Chondrocyte (in vitro differentiated cells): ENCODE data around the gene ZNF804A. TPM values are rescaled to one million over a fixed set of nuclear protein-coding genes. Genes with fewer than 3 reads are reported as not detected.
"Not testable (repeated sequence)": the region's sequence is repeated elsewhere in the genome, so short reads cannot be mapped to it uniquely, and the experiment has no call there.

Experiments
- DNase-seq: peaks from one replicate; pipeline ENCODE4 v3.0.0; 2021; ENCODE audit warnings: mixed read lengths, low spot score
- H3K27ac Mint-ChIP-seq: one replicate; pipeline ENCODE4 v1.8.0; 2021; ENCODE audit warnings: mild to moderate bottlenecking, moderate library complexity, mixed read lengths; ENCODE audit not compliant: unreplicated experiment
- H3K27me3 Mint-ChIP-seq: 2 replicates; pipeline ENCODE4 v1.8.0; 2021; ENCODE audit warnings: low read depth, mixed read lengths
- H3K36me3 Mint-ChIP-seq: 2 replicates; pipeline ENCODE4 v1.8.0; 2021; ENCODE audit warnings: low read depth, mixed read lengths
- H3K4me1 Mint-ChIP-seq: 2 replicates; pipeline ENCODE4 v1.8.0; 2021; ENCODE audit warnings: low read depth, mild to moderate bottlenecking, mixed read lengths
- H3K4me3 Mint-ChIP-seq: one replicate; pipeline ENCODE4 v1.8.0; 2021; ENCODE audit warnings: mild to moderate bottlenecking, moderate library complexity, mixed read lengths; ENCODE audit not compliant: unreplicated experiment
- H3K9me3 Mint-ChIP-seq: 2 replicates; pipeline ENCODE4 v1.8.0; 2021; ENCODE audit warnings: low read depth, mixed read lengths
- total RNA-seq: library from RNA; stranded (reverse); gene quantifications from 3 replicates; pipeline ENCODE4 v1.2.1, GENCODE V29; 2021
- TF ChIP-seq, protein P1 (sequence below): fragments of 200-600 bp; sonication (generic); IDR thresholded peaks from 2 replicates; pipeline ENCODE4 v1.5.0; 2021; ENCODE audit warnings: antibody characterized with exemption, mild to moderate bottlenecking, moderate library complexity

Gene ZNF804A
- total RNA-seq, 1 donor from 2014 or later = not detected

- H3K27me3 Mint-ChIP-seq = peaks cover 2% of the 10 kb centered on the region
- TF ChIP-seq, protein P1, sequence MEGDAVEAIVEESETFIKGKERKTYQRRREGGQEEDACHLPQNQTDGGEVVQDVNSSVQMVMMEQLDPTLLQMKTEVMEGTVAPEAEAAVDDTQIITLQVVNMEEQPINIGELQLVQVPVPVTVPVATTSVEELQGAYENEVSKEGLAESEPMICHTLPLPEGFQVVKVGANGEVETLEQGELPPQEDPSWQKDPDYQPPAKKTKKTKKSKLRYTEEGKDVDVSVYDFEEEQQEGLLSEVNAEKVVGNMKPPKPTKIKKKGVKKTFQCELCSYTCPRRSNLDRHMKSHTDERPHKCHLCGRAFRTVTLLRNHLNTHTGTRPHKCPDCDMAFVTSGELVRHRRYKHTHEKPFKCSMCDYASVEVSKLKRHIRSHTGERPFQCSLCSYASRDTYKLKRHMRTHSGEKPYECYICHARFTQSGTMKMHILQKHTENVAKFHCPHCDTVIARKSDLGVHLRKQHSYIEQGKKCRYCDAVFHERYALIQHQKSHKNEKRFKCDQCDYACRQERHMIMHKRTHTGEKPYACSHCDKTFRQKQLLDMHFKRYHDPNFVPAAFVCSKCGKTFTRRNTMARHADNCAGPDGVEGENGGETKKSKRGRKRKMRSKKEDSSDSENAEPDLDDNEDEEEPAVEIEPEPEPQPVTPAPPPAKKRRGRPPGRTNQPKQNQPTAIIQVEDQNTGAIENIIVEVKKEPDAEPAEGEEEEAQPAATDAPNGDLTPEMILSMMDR = no peak
- H3K4me3 Mint-ChIP-seq = no peak overlapping the region
Observed at GRCh38 chr2:184743096-184743495, 144.8 kb downstream of the ZNF804A start.

DNA sequence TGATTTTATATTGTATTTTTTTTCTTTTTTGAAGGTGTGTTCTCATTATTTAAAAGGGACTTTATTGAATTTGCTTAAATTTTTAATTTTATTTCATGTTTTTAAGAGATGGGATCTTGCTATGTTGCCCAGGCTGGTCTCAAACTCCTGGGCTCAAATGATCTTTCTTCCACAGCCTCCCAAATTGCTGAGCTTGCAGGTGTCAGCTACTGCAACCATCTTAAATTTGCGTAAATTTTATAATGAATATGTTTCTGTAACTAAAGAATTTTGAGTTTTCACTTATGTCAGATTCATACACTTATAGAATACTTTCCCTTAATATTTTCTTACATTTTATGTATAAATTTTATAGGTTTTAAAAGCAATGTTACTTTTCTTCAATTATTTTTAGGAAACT, 157.8 kb downstream of the ZNF804A start:
- Mint-ChIP-seq H3K4me1 (no peaks in the 10 kb centered on the region), H3K27ac (no peak overlapping the region), H3K9me3 (no peaks in the 10 kb centered on the region), H3K36me3 (no peaks in the 10 kb centered on the region), H3K4me3 (no peak overlapping the region), H3K27me3 (no peaks in the 10 kb centered on the region)
- TF ChIP-seq, protein P1 = no peak
- DNase-seq = no peak

More at GRCh38 chr2:184743096-184743495, 144.8 kb downstream of the ZNF804A start:
- no peak for DNase-seq
- Mint-ChIP-seq H3K9me3 (no peaks in the 10 kb centered on the region), H3K27ac (no peak overlapping the region), H3K36me3 (no peaks in the 10 kb centered on the region), H3K4me1 (no peaks in the 10 kb centered on the region)

GRCh38 chr2:184756885-184757284, 158.6 kb downstream of the ZNF804A start:
- Mint-ChIP-seq H3K9me3 (no peaks in the 10 kb centered on the region), H3K27ac (no peak overlapping the region), H3K27me3 (peaks cover under 1% of the 10 kb centered on the region), H3K4me3 (no peak overlapping the region), H3K4me1 (no peaks in the 10 kb centered on the region), H3K36me3 (no peaks in the 10 kb centered on the region)
- TF ChIP-seq, protein P1 = no peak
- no peak for DNase-seq

- not testable (repeated sequence) for H3K27ac Mint-ChIP-seq, H3K36me3 Mint-ChIP-seq, H3K4me3 Mint-ChIP-seq, H3K9me3 Mint-ChIP-seq, H3K27me3 Mint-ChIP-seq, DNase-seq, H3K4me1 Mint-ChIP-seq
Observed at GRCh38 chr2:184759557-184760255, 161.4 kb downstream of the ZNF804A start.

GRCh38 chr2:184760931-184761330, 162.6 kb downstream of the ZNF804A start:
- TF ChIP-seq, protein P1 = no peak
- H3K27me3 Mint-ChIP-seq = peaks cover 6% of the 10 kb centered on the region
- no peak for DNase-seq
- H3K4me1 Mint-ChIP-seq = no peaks in the 10 kb centered on the region
- H3K9me3 Mint-ChIP-seq = no peaks in the 10 kb centered on the region
- H3K27ac Mint-ChIP-seq = no peak overlapping the region
- H3K36me3 Mint-ChIP-seq = no peaks in the 10 kb centered on the region
- H3K4me3 Mint-ChIP-seq = no peak overlapping the region
